Measurements from ENCODE around the gene GPR141. TPM values are rescaled to one million over a fixed set of nuclear protein-coding genes. Genes with fewer than 3 reads are reported as not detected.

The GPR141 gene, protein sequence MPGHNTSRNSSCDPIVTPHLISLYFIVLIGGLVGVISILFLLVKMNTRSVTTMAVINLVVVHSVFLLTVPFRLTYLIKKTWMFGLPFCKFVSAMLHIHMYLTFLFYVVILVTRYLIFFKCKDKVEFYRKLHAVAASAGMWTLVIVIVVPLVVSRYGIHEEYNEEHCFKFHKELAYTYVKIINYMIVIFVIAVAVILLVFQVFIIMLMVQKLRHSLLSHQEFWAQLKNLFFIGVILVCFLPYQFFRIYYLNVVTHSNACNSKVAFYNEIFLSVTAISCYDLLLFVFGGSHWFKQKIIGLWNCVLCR
- 0.07 TPM in 1 of 2 replicates, not detected in the other for polyA plus RNA-seq (2013)

DNA sequence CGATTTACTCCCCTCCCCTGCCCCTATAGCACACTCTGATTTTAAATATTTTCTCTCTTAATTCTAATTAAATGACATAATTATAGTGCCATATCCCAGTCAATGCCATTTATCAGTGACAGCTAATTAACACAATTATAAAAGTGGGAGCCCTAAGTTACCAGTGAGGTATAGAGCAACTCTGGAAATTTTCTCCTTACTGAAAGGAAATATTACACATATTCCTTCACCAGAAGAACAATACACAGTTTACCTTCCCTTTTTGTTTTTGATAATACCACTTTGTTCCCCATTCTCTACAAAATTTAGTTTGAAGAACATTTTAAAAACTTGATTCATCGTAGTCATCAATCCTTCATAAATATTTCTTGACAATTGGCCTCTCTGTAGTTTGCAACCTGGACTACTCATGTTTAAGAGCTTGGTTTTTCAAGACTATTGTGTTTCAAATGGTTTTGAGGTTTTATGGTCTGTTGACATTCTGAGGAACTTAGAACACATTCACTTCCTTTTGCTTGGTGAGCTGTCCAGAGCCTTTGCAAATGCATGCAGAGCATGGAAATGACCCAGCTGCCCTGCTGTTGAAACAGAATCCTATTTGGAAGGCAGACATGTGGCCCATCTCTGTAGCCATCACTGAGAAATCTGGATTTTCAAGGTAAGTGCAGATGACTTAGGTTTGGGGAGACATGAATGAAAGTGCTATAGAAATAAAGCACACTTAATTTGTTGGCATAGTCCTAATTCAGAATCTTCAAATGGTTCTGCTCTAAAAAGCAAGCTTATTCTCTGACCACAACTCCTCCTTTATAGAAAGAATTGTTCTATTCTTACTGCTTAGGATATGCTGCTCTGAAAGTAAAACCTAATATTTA lies at the start of gene GPR141:
Gene GPR141 (plus strand): TSS at position 521 of the 875 bp plus-strand sequence. CDS start 56,628 bp downstream, outside the sequence.
- H3K4me3 ChIP-seq (ENCODE audit: low read depth, low read length) = no peak within 1 kb of the TSS
- no peaks in the 10 kb centered on the region for H3K27me3 ChIP-seq (ENCODE audit: insufficient read depth, low read length)

DNA sequence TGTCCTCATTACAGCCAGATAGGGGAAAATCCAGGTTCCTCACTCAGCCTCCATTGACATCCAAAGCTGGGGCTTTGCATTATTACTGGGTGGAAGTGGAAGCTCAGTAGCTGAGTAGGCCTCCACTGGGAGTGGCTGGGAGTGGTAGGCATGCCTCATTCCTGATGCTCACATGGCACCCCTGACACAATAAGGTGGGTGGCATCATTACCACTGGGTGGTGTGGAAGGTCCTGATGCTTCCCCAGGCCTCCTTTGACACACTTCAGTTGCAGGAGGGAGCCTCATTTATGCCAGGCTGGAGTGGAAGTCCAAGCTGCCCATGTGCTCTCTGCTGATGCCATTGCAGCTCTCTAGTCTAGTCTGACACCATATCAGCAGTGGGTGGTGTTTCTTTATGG lies 48.2 kb upstream of the GPR141 start:
- Histone ChIP-seq H3K4me1 (ENCODE audit: control insufficient read depth in 1 of 2, insufficient read depth in 2 of 2, low read length in 2 of 2) (no peaks in the 10 kb centered on the region), H3K27ac (ENCODE audit: low read depth, low read length) (no peak overlapping the region), H3K36me3 (ENCODE audit: control insufficient read depth in 1 of 2, insufficient read depth in 2 of 2, low read length in 2 of 2) (no peaks in the 10 kb centered on the region), H3K9me3 (ENCODE audit: insufficient read depth, low read depth, low read length) (peaks cover 1% of the 10 kb centered on the region), H4K91ac (ENCODE audit: low read depth, low read length) (no peak overlapping the region), H3K4me3 (ENCODE audit: low read depth, low read length) (no peak overlapping the region), H2AK5ac (ENCODE audit: low read length) (no peak overlapping the region), H2AFZ (ENCODE audit: insufficient read depth, low read length, poor library complexity) (no peak overlapping the region), H4K8ac (ENCODE audit: low read depth, low read length) (no peak overlapping the region), H3K9ac (ENCODE audit: low read length) (no peak overlapping the region), H3K27me3 (ENCODE audit: insufficient read depth, low read length) (no peaks in the 10 kb centered on the region), H2BK120ac (ENCODE audit: insufficient read depth, low read length, poor library complexity) (no peak overlapping the region), H3K18ac (ENCODE audit: low read length) (no peak overlapping the region), H2BK5ac (ENCODE audit: low read depth, low read length, poor library complexity) (no peak overlapping the region), H3K4me2 (ENCODE audit: low read length) (no peak overlapping the region), H4K12ac (ENCODE audit: low read depth, low read length) (no peak overlapping the region), H2BK12ac (ENCODE audit: low read length) (no peak overlapping the region), H3K4ac (ENCODE audit: low read depth, low read length) (no peak overlapping the region), H3K23ac (ENCODE audit: low read length) (no peak overlapping the region), H3K79me1 (ENCODE audit: low read length) (no peaks in the 10 kb centered on the region), H3K79me2 (ENCODE audit: control insufficient read depth, insufficient read depth, low read length, poor library complexity) (no peaks in the 10 kb centered on the region), H3K14ac (ENCODE audit: low read length) (no peak overlapping the region)
- DNase-seq = no peak

More for the DNA sequence above, at the start of gene GPR141:
- Histone ChIP-seq H4K8ac (ENCODE audit: low read depth, low read length) (no peak within 1 kb of the TSS), H3K27ac (ENCODE audit: low read depth, low read length) (no peak within 1 kb of the TSS), H3K79me1 (ENCODE audit: low read length) (no peaks in the 10 kb centered on the region), H3K18ac (ENCODE audit: low read length) (no peak within 1 kb of the TSS), H3K14ac (ENCODE audit: low read length) (no peak within 1 kb of the TSS), H2AFZ (ENCODE audit: insufficient read depth, low read length, poor library complexity) (no peak within 1 kb of the TSS), H2BK120ac (ENCODE audit: insufficient read depth, low read length, poor library complexity) (no peak within 1 kb of the TSS), H3K4ac (ENCODE audit: low read depth, low read length) (no peak within 1 kb of the TSS), H4K12ac (ENCODE audit: low read depth, low read length) (no peak within 1 kb of the TSS), H3K36me3 (ENCODE audit: control insufficient read depth in 1 of 2, insufficient read depth in 2 of 2, low read length in 2 of 2) (no peaks in the 10 kb centered on the region), H3K9ac (ENCODE audit: low read length) (no peak within 1 kb of the TSS), H3K4me2 (ENCODE audit: low read length) (no peak within 1 kb of the TSS), H3K9me3 (ENCODE audit: insufficient read depth, low read depth, low read length) (no peaks in the 10 kb centered on the region), H2BK12ac (ENCODE audit: low read length) (no peak within 1 kb of the TSS), H2BK5ac (ENCODE audit: low read depth, low read length, poor library complexity) (no peak within 1 kb of the TSS), H3K79me2 (ENCODE audit: control insufficient read depth, insufficient read depth, low read length, poor library complexity) (no peaks in the 10 kb centered on the region), H3K4me1 (ENCODE audit: control insufficient read depth in 1 of 2, insufficient read depth in 2 of 2, low read length in 2 of 2) (no peaks in the 10 kb centered on the region), H3K23ac (ENCODE audit: low read length) (no peak within 1 kb of the TSS), H2AK5ac (ENCODE audit: low read length) (no peak within 1 kb of the TSS), H4K91ac (ENCODE audit: low read depth, low read length) (no peak within 1 kb of the TSS)
- no peak for DNase-seq
- WGBS (ENCODE audit: extremely low coverage, insufficient coverage, insufficient read length) = no CpG with 5 or more reads among the region's 2 CpGs

DNA sequence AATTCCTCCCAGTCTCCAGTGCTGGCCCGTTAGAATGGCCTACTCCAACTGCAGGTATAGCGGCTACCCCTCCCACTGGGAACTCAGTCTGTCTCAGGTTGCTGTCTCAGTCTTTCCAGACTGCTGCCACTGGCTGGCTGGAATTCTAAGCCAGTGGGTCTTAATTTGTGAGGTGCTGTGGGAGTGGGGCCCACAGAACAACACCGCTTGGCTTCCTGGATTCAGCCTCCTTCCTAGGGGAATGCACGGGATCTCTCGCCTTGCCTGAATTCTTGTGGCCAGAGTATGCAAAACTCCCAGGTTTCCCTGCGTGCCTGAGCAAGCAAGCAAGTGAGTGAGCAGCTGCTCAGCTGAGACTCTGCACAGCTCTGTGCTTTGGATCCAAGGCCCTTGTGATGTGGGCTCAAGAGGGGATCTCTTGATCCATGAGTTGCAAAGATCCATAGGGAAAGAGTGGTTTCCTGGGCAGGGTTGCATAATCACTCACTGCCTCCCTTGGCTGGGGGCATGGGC lies 41.5 kb upstream of the GPR141 start:
- Histone ChIP-seq H2BK12ac (ENCODE audit: low read length) (no peak overlapping the region), H2BK120ac (ENCODE audit: insufficient read depth, low read length, poor library complexity) (no peak overlapping the region), H4K12ac (ENCODE audit: low read depth, low read length) (no peak overlapping the region), H3K4me1 (ENCODE audit: control insufficient read depth in 1 of 2, insufficient read depth in 2 of 2, low read length in 2 of 2) (no peaks in the 10 kb centered on the region), H3K79me1 (ENCODE audit: low read length) (no peaks in the 10 kb centered on the region), H3K27me3 (ENCODE audit: insufficient read depth, low read length) (no peaks in the 10 kb centered on the region), H3K27ac (ENCODE audit: low read depth, low read length) (no peak overlapping the region), H3K36me3 (ENCODE audit: control insufficient read depth in 1 of 2, insufficient read depth in 2 of 2, low read length in 2 of 2) (no peaks in the 10 kb centered on the region), H4K8ac (ENCODE audit: low read depth, low read length) (no peak overlapping the region), H2BK5ac (ENCODE audit: low read depth, low read length, poor library complexity) (no peak overlapping the region), H3K4me3 (ENCODE audit: low read depth, low read length) (no peak overlapping the region), H3K4ac (ENCODE audit: low read depth, low read length) (no peak overlapping the region), H2AFZ (ENCODE audit: insufficient read depth, low read length, poor library complexity) (no peak overlapping the region), H3K4me2 (ENCODE audit: low read length) (no peak overlapping the region), H3K23ac (ENCODE audit: low read length) (no peak overlapping the region), H2AK5ac (ENCODE audit: low read length) (no peak overlapping the region), H3K18ac (ENCODE audit: low read length) (no peak overlapping the region), H3K9me3 (ENCODE audit: insufficient read depth, low read depth, low read length) (no peaks in the 10 kb centered on the region), H3K9ac (ENCODE audit: low read length) (no peak overlapping the region), H3K79me2 (ENCODE audit: control insufficient read depth, insufficient read depth, low read length, poor library complexity) (no peaks in the 10 kb centered on the region), H3K14ac (ENCODE audit: low read length) (no peak overlapping the region), H4K91ac (ENCODE audit: low read depth, low read length) (no peak overlapping the region)
- DNase-seq = no peak
- WGBS (ENCODE audit: extremely low coverage, insufficient coverage, insufficient read length) = no CpG with 5 or more reads among the region's 6 CpGs

DNA sequence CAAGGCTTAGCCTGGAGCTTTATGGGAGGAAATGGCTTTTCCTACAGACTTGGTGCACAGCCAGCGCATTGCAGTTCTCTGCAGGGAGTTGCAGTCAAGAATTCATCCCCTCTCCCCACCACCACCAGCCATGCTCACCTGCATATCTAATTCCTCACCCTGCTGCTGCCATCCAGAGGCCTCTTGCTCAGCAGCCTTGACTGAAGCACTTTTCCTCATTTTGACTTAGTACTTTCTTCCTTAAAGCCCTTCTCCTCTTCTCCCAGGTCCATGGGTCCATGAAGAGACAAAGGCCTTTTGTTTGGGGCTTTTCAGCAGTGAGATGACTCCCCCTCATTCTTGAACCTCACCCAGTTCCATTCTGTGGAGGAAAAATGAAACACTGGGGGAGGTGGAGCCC lies 39.7 kb upstream of the GPR141 start:
- Histone ChIP-seq H3K4me3 (ENCODE audit: low read depth, low read length) (no peak overlapping the region), H3K4me2 (ENCODE audit: low read length) (no peak overlapping the region), H3K79me1 (ENCODE audit: low read length) (no peaks in the 10 kb centered on the region), H4K91ac (ENCODE audit: low read depth, low read length) (no peak overlapping the region), H3K9ac (ENCODE audit: low read length) (no peak overlapping the region), H3K14ac (ENCODE audit: low read length) (no peak overlapping the region), H3K27ac (ENCODE audit: low read depth, low read length) (no peak overlapping the region), H3K36me3 (ENCODE audit: control insufficient read depth in 1 of 2, insufficient read depth in 2 of 2, low read length in 2 of 2) (no peaks in the 10 kb centered on the region), H3K23ac (ENCODE audit: low read length) (no peak overlapping the region), H3K4me1 (ENCODE audit: control insufficient read depth in 1 of 2, insufficient read depth in 2 of 2, low read length in 2 of 2) (no peaks in the 10 kb centered on the region), H2BK5ac (ENCODE audit: low read depth, low read length, poor library complexity) (no peak overlapping the region), H3K27me3 (ENCODE audit: insufficient read depth, low read length) (no peaks in the 10 kb centered on the region), H2AFZ (ENCODE audit: insufficient read depth, low read length, poor library complexity) (no peak overlapping the region), H2BK120ac (ENCODE audit: insufficient read depth, low read length, poor library complexity) (no peak overlapping the region), H3K18ac (ENCODE audit: low read length) (no peak overlapping the region), H2BK12ac (ENCODE audit: low read length) (no peak overlapping the region), H2AK5ac (ENCODE audit: low read length) (no peak overlapping the region), H3K79me2 (ENCODE audit: control insufficient read depth, insufficient read depth, low read length, poor library complexity) (no peaks in the 10 kb centered on the region), H4K8ac (ENCODE audit: low read depth, low read length) (no peak overlapping the region), H4K12ac (ENCODE audit: low read depth, low read length) (no peak overlapping the region), H3K4ac (ENCODE audit: low read depth, low read length) (no peak overlapping the region), H3K9me3 (ENCODE audit: insufficient read depth, low read depth, low read length) (no peaks in the 10 kb centered on the region)
- WGBS (ENCODE audit: extremely low coverage, insufficient coverage, insufficient read length) = no CpG with 5 or more reads among the region's 1 CpG
- no peak for DNase-seq
